ENCODE measurements around the gene SPIRE2.

- no peak for TF ChIP-seq POLR2A (IDR thresholded peaks at IDR 0.05)
- TF ChIP-seq, protein P1, sequence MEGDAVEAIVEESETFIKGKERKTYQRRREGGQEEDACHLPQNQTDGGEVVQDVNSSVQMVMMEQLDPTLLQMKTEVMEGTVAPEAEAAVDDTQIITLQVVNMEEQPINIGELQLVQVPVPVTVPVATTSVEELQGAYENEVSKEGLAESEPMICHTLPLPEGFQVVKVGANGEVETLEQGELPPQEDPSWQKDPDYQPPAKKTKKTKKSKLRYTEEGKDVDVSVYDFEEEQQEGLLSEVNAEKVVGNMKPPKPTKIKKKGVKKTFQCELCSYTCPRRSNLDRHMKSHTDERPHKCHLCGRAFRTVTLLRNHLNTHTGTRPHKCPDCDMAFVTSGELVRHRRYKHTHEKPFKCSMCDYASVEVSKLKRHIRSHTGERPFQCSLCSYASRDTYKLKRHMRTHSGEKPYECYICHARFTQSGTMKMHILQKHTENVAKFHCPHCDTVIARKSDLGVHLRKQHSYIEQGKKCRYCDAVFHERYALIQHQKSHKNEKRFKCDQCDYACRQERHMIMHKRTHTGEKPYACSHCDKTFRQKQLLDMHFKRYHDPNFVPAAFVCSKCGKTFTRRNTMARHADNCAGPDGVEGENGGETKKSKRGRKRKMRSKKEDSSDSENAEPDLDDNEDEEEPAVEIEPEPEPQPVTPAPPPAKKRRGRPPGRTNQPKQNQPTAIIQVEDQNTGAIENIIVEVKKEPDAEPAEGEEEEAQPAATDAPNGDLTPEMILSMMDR (IDR thresholded peaks at IDR 0.05), result no peak
These were observed 684 bp upstream of the SPIRE2 start for GRCh38 chr16:89827383-89828198.
